Measurements from ENCODE around the gene BCL3. TPM values are rescaled to one million over a fixed set of nuclear protein-coding genes. Genes with fewer than 3 reads are reported as not detected.

The BCL3 gene
- total and polyA plus RNA-seq, 2 experiments from 2014 or later: 1.4 to 4.1 TPM

GRCh38 chr19:44785271-44785670, 36.8 kb downstream of the BCL3 start (continued):
- no peak for TF ChIP-seq ZNF462 (CRISPR knock-in tag; IDR thresholded peaks at IDR 0.05)
- TF ChIP-seq POLR2AphosphoS5 (IDR thresholded peaks at IDR 0.05; ENCODE audit: low read depth): no peak
- no peak for TF ChIP-seq CREB1 (CRISPR knock-in tag; IDR thresholded peaks at IDR 0.05; ENCODE audit: low read depth)
- no peak for TF ChIP-seq JUNB (IDR thresholded peaks at IDR 0.05; ENCODE audit: unreplicated experiment)

- Histone ChIP-seq H3K27ac (ENCODE audit: low read depth) (no peak overlapping the region), H3K4me1 (ENCODE audit: insufficient read depth) (no peaks in the 10 kb centered on the region), H2AFZ (no peak overlapping the region), H3K9me2 (ENCODE audit: insufficient read depth) (no peaks in the 10 kb centered on the region), H3K36me3 (ENCODE audit: insufficient read depth) (peaks cover 2% of the 10 kb centered on the region; the same call in 1 of the 2 replicates), H3K27me3 (ENCODE audit: insufficient read depth) (no peaks in the 10 kb centered on the region), H3K79me2 (replicated peaks; ENCODE audit: insufficient read depth) (no peaks in the 10 kb centered on the region), H3K4me2 (no peak overlapping the region), H4K20me1 (replicated peaks; ENCODE audit: insufficient read depth) (no peaks in the 10 kb centered on the region; the same call in 1 of the 2 replicates), H3F3A (replicated peaks; ENCODE audit: low read depth) (peaks cover 9% of the 10 kb centered on the region; the same call in 1 of the 2 replicates), H3K4me3 (no peak overlapping the region)
- Mint-ChIP-seq H3K4me1 (peaks cover 6% of the 10 kb centered on the region), H3K27ac (no peak overlapping the region), H3K36me3 (ENCODE audit: low read depth) (peaks cover 24% of the 10 kb centered on the region; the same call in 2 of the 3 replicates), H3K27me3 (ENCODE audit: insufficient read depth, low read depth, poor library complexity) (peaks cover 9% of the 10 kb centered on the region), H3K9me3 (no peaks in the 10 kb centered on the region), H3K4me3 (no peak overlapping the region)
- no peak for DNase-seq (ENCODE audit: low spot score)
- ATAC-seq: no peak
- TF ChIP-seq CREB1 (CRISPR knock-in tag; IDR thresholded peaks at IDR 0.05; ENCODE audit: low read depth) (no peak), CTCF (conservative IDR thresholded peaks at IDR 0.05; ENCODE audit: low read depth in 2 of 2) (no peak), ZNF331 (CRISPR knock-in tag; IDR thresholded peaks at IDR 0.05; ENCODE audit: low read depth) (no peak), NANOG (IDR thresholded peaks at IDR 0.05; ENCODE audit: borderline replicate concordance) (no peak), POLR2AphosphoS5 (IDR thresholded peaks at IDR 0.05; ENCODE audit: low read depth) (no peak), ZNF114 (CRISPR knock-in tag; IDR thresholded peaks at IDR 0.05) (no peak), JUNB (IDR thresholded peaks at IDR 0.05; ENCODE audit: unreplicated experiment) (no peak), STAT1 (IDR thresholded peaks at IDR 0.05; ENCODE audit: unreplicated experiment) (no peak), REST (IDR thresholded peaks at IDR 0.05; ENCODE audit: unreplicated experiment) (no peak)
These were observed 37.5 kb downstream of the BCL3 start for GRCh38 chr19:44785993-44786392.

All from GM23338 (cell line).